Activated CD4-positive, alpha-beta T cell treated with anti-CD3 and anti-CD28 coated beads for 48 hours (primary cell): ENCODE measurements around the gene SIGLEC9.

ENCODE experiments used
- DNase-seq: peaks from one replicate; pipeline ENCODE4 v3.0.0-alpha.2; 2020

Gene SIGLEC9

GRCh38 chr19:51097796-51098195 lies 26.9 kb upstream of the SIGLEC9 start:
- DNase-seq: no peak

- DNase-seq: peak; percentile 33
These were observed 26.2 kb upstream of the SIGLEC9 start for GRCh38 chr19:51098365-51099046.

- no peak for DNase-seq
These were observed 25.7 kb upstream of the SIGLEC9 start for GRCh38 chr19:51099047-51099382.

- no peak for DNase-seq
These were observed 24.1 kb upstream of the SIGLEC9 start for GRCh38 chr19:51100601-51101000.

- no peak for DNase-seq
These were observed 23.4 kb upstream of the SIGLEC9 start for GRCh38 chr19:51101171-51101865.

GRCh38 chr19:51102991-51103390 lies 21.7 kb upstream of the SIGLEC9 start:
- no peak for DNase-seq

GRCh38 chr19:51103926-51104341 lies 20.8 kb upstream of the SIGLEC9 start:
- DNase-seq: no peak

GRCh38 chr19:51107406-51108065 lies 17.2 kb upstream of the SIGLEC9 start:
- DNase-seq: no peak

- peak; percentile 98 for DNase-seq
These were observed 16.5 kb upstream of the SIGLEC9 start, which contains the start of gene CTU1 for GRCh38 chr19:51108066-51108804. Gene CTU1, minus strand, starts transcription at chr19:51108409. Its CDS starts 3,840 bp downstream, at chr19:51104569.

- no peak for DNase-seq
These were observed 15.9 kb upstream of the SIGLEC9 start for GRCh38 chr19:51108805-51109146.

GRCh38 chr19:51110666-51110971 lies 14.1 kb upstream of the SIGLEC9 start:
- DNase-seq: no peak

GRCh38 chr19:51111606-51112005 lies 13.1 kb upstream of the SIGLEC9 start:
- no peak for DNase-seq

- no peak for DNase-seq
These were observed 10.5 kb upstream of the SIGLEC9 start for GRCh38 chr19:51114087-51114729.

- DNase-seq: no peak
These were observed 7.9 kb upstream of the SIGLEC9 start for GRCh38 chr19:51116736-51117286.

- no peak for DNase-seq
These were observed 5.6 kb upstream of the SIGLEC9 start for GRCh38 chr19:51119101-51119500.

- DNase-seq: no peak
These were observed 5.1 kb upstream of the SIGLEC9 start for GRCh38 chr19:51119611-51120010.

- no peak for DNase-seq
These were observed 4.5 kb upstream of the SIGLEC9 start for GRCh38 chr19:51120160-51120559.

- no peak for DNase-seq
These were observed 3.4 kb upstream of the SIGLEC9 start for GRCh38 chr19:51121257-51121656.

- DNase-seq: no peak
These were observed 2.4 kb upstream of the SIGLEC9 start for GRCh38 chr19:51122112-51122981.

GRCh38 chr19:51123381-51123800 lies 1.3 kb upstream of the SIGLEC9 start:
- peak; percentile 51 for DNase-seq

GRCh38 chr19:51123802-51124201 lies 904 bp upstream of the SIGLEC9 start:
- DNase-seq: no peak

GRCh38 chr19:51124216-51124615 lies 490 bp upstream of the SIGLEC9 start:
- no peak for DNase-seq
